Measurements from ENCODE around the gene SLC35G6.
"Not testable (repeated sequence)": the region's sequence is repeated elsewhere in the genome, so short reads cannot be mapped to it uniquely, and the experiment has no call there.

Gene SLC35G6

DNA sequence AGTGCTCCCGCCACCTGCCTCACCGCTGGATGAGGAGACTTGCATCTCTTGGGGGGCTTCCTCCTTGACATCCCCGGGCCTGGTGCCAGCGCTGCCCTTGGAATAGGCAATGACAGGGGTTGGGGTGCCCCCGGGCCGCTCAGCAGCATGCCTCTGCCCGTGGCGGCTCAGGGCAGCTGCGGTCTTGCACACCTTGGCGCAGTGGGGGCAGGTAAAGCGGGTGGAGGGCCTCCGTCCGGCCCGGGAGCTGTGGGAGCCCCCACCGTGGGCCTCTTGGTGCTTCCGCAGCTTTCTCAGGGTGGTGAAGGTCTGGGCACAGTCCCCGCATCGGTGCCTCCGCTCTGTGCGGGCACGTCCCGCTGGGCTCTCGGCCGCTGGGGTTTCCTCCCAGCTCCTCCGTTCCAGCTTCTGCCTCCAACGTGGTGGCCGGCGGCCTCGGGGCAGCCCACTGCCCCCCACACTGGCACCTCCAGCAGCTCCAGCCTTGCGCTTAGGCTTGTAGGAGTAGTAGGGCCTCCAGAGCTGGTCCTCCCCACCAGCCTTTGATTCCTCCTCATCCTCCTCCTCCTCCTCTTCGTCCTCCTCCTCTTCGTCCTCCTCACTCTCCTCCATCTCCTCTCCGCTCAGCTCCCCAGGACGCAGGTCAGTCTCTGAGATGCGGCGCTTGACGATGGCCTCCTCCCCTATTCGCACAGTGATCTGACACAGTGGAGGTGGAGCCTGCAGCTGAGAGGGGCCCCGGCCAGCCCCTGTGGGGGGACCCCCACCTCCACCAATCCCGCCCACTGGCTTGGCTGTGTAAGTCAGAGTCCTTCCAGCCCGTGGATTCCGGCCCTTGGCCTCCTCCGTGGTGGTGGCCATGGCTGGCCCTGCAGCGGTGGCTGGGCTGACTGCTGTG lies 18.5 kb upstream of the SLC35G6 start:
- no peak overlapping the region for H3K4me3 ChIP-seq (ENCODE audit: low read length)
- H3K4me1 ChIP-seq (ENCODE audit: insufficient read depth, low read length), result peaks cover 7% of the 10 kb centered on the region
- no peaks in the 10 kb centered on the region for H3K9me3 ChIP-seq (ENCODE audit: insufficient read depth, low read depth, low read length)
- H3K36me3 ChIP-seq (ENCODE audit: insufficient read depth, low read length), result peaks cover 15% of the 10 kb centered on the region
- H3K27me3 ChIP-seq (ENCODE audit: insufficient read depth, low read length), result no peaks in the 10 kb centered on the region
- H3K27ac ChIP-seq (ENCODE audit: low read depth, low read length), result no peak overlapping the region
- WGBS, result 95% methylated on average over 44 of the region's 44 CpGs
- H3K9ac ChIP-seq (ENCODE audit: low read depth, low read length), result no peak overlapping the region; the same call in 1 of the 2 replicates

DNA sequence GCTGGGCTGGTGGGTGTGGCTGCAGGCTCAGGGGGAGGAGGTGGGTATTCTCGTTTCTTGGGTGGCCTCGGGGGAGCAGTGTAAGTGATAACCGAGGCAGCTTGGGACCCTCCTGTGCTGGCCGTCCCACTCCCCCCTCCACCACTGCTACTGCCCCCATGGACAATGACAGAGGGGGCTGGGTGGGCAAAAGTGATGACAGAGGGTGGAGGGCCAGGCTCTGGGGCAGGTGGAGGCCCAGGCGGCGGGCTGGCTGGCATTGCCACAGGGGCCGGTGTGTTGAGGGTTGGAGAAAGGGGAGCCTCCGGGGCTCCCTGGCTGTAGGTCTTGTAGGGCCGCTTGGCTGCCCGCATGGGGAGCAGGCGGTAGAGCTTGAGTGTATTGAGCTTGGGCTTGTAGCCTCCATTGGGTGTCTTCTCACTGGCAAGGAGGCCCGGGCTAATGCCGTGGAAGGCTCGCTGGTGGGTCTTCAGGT lies 17.8 kb upstream of the SLC35G6 start:
- Histone ChIP-seq H3K4me3 (ENCODE audit: low read length) (no peak overlapping the region), H3K27ac (ENCODE audit: low read depth, low read length) (no peak overlapping the region), H3K36me3 (ENCODE audit: insufficient read depth, low read length) (peaks cover 15% of the 10 kb centered on the region), H3K27me3 (ENCODE audit: insufficient read depth, low read length) (no peaks in the 10 kb centered on the region), H3K9me3 (ENCODE audit: insufficient read depth, low read depth, low read length) (no peaks in the 10 kb centered on the region), H3K9ac (ENCODE audit: low read depth, low read length) (no peak overlapping the region), H3K4me1 (ENCODE audit: insufficient read depth, low read length) (peaks cover 7% of the 10 kb centered on the region)
- WGBS, result 91% methylated on average over 11 of the region's 14 CpGs

DNA sequence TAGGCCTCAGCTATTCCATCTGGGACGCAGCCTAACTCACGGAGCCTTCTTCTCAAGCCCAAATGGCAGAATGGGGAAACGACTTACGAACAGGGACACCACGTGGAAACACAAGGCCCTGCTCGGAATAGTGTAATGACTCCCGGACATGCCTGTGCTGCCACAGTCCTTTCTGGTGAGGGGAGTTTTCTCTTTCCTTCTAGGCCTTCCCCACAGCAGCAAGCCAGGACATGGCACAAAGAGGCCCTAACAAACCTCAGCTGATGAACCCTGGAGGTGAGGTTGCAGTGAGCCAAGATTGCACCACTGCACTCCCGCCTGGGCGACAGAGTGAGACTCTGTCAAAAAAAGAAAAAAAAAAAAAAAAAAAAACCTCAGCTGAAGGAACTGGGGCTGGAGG lies 17.2 kb upstream of the SLC35G6 start:
- H3K4me1 ChIP-seq (ENCODE audit: insufficient read depth, low read length), result peaks cover 7% of the 10 kb centered on the region
- H3K9ac ChIP-seq (ENCODE audit: low read depth, low read length), result no peak overlapping the region
- no peaks in the 10 kb centered on the region for H3K9me3 ChIP-seq (ENCODE audit: insufficient read depth, low read depth, low read length)
- no peak overlapping the region for H3K4me3 ChIP-seq (ENCODE audit: low read length)
- 93% methylated on average over 9 of the region's 9 CpGs for WGBS
- H3K27me3 ChIP-seq (ENCODE audit: insufficient read depth, low read length), result no peaks in the 10 kb centered on the region
- H3K36me3 ChIP-seq (ENCODE audit: insufficient read depth, low read length), result peaks cover 17% of the 10 kb centered on the region
- H3K27ac ChIP-seq (ENCODE audit: low read depth, low read length), result no peak overlapping the region

DNA sequence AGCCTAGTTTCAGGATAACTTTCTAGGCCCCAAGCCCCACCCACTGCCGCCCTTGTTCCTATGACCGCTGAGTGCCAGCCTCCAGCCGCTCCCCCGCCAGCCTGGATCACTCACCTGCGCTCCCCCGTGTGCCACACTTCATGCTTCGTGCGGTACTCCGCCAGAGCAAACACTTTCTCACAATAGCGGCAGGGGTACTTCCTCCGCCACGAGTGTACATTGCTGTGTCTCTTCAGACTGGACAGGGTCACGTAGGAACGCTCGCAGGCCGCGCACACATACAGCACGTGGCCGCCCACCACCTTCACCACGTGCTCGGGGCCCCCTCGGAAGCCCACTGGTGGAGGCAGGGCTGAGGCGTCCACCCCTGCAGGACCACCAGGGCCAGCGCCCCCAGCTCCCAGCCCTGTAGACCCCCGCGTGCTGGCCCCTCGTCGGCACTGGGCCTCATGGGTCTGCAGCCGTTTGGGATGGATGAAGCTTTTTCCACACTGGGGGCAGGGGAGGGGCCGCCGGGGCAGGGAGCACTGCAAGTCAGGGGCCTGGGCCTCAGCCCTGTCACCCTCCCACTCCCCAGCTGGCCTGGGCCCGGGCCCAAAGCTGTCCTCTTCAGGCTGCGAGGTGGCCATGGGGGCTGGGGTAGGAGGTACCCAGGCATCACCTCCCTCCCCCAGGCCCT lies 15.5 kb upstream of the SLC35G6 start:
- Histone ChIP-seq H3K36me3 (ENCODE audit: insufficient read depth, low read length) (peaks cover 17% of the 10 kb centered on the region), H3K4me1 (ENCODE audit: insufficient read depth, low read length) (peaks cover 7% of the 10 kb centered on the region), H3K27me3 (ENCODE audit: insufficient read depth, low read length) (no peaks in the 10 kb centered on the region), H3K27ac (ENCODE audit: low read depth, low read length) (no peak overlapping the region), H3K4me3 (ENCODE audit: low read length) (no peak overlapping the region), H3K9me3 (ENCODE audit: insufficient read depth, low read depth, low read length) (no peaks in the 10 kb centered on the region), H3K9ac (ENCODE audit: low read depth, low read length) (no peak overlapping the region)
- WGBS, result 94% methylated on average over 31 of the region's 33 CpGs

DNA sequence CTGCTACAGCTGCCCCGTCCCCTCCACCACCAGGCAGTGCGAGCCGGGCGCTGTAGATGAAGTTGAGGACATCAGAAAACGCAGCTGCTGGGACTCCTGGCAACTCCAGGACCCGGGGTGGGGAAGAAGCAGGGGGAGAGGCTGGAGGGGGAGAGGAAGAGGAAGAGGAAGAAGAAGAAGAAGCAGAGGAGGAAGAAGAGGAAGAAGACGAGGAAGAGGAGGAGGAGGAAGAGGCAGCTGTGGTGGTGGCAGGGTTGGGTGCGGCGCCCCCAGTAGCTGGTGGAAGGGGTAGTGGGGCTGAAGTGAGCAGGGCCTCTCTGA lies 15.0 kb upstream of the SLC35G6 start:
- 93% methylated on average over 9 of the region's 9 CpGs for WGBS
- H3K9ac ChIP-seq (ENCODE audit: low read depth, low read length), result no peak overlapping the region
- H3K27me3 ChIP-seq (ENCODE audit: insufficient read depth, low read length), result no peaks in the 10 kb centered on the region
- H3K9me3 ChIP-seq (ENCODE audit: insufficient read depth, low read depth, low read length), result no peaks in the 10 kb centered on the region
- H3K4me3 ChIP-seq (ENCODE audit: low read length), result no peak overlapping the region
- H3K36me3 ChIP-seq (ENCODE audit: insufficient read depth, low read length), result peaks cover 17% of the 10 kb centered on the region
- H3K27ac ChIP-seq (ENCODE audit: low read depth, low read length), result no peak overlapping the region
- peaks cover 4% of the 10 kb centered on the region; the same call in 1 of the 2 replicates for H3K4me1 ChIP-seq (ENCODE audit: insufficient read depth, low read length)

DNA sequence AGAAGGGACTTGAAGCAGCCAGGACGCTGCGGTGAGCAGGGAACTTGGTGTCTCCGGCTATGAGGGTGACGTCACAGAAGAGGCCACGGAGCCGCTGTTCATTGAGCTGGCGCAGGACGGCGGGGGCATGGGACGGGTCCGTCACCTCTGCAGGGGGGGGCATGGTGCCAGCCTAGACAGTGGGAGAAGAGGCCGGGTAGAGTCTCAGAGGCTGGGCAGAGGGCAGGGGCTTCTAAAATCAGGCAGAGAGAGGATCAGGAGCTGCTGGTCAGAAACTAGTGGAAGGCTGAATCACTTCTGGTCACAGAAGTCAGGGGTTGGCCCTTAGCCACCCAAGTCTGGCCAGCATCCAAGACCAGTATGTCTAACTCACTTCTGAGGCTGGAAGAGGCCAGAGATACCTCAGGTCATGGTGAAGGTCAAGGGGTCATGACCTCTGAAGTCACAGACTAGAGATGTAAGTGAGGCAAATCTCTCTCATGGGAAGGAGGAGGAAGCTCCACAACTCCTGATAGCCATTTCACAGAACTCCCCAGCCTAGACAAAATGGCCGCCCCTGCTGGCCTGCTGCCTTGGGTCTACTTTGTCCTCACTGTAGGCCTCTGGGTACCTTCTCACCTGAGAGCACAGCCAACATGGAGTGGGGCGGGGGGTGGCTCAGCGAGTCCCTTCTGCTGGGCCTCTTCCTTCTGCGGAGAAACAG lies 14.5 kb upstream of the SLC35G6 start:
- 91% methylated on average over 16 of the region's 16 CpGs for WGBS
- no peak overlapping the region for H3K27ac ChIP-seq (ENCODE audit: low read depth, low read length)
- H3K9ac ChIP-seq (ENCODE audit: low read depth, low read length), result no peak overlapping the region
- no peaks in the 10 kb centered on the region for H3K4me1 ChIP-seq (ENCODE audit: insufficient read depth, low read length)
- H3K27me3 ChIP-seq (ENCODE audit: insufficient read depth, low read length), result no peaks in the 10 kb centered on the region
- no peak overlapping the region for H3K4me3 ChIP-seq (ENCODE audit: low read length)
- peaks cover 17% of the 10 kb centered on the region for H3K36me3 ChIP-seq (ENCODE audit: insufficient read depth, low read length)
- no peaks in the 10 kb centered on the region for H3K9me3 ChIP-seq (ENCODE audit: insufficient read depth, low read depth, low read length)

DNA sequence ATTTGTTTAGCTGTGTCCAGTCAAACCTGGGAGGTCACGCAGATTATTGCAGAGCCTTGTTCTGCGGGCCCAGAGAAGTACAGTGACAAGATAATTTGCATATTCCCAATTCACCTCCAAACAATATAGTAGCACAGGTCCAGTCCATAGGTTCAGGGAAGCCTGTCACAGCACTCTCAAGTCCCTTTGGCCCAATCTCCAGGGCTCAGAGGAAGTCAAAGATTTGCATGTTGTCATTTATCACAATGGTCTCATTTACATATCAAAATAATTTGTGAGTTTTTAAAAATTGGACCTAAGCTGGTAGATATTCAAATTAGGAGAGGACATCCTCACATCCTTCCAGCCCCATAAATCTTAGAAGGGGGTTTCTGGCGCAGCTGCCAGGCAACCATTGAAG lies 13.7 kb upstream of the SLC35G6 start:
- WGBS, result 97% methylated on average over 3 of the region's 3 CpGs
- Histone ChIP-seq H3K9ac (ENCODE audit: low read depth, low read length) (no peak overlapping the region), H3K36me3 (ENCODE audit: insufficient read depth, low read length) (peaks cover 17% of the 10 kb centered on the region), H3K4me3 (ENCODE audit: low read length) (no peak overlapping the region), H3K27me3 (ENCODE audit: insufficient read depth, low read length) (no peaks in the 10 kb centered on the region), H3K27ac (ENCODE audit: low read depth, low read length) (no peak overlapping the region), H3K9me3 (ENCODE audit: insufficient read depth, low read depth, low read length) (no peaks in the 10 kb centered on the region), H3K4me1 (ENCODE audit: insufficient read depth, low read length) (no peaks in the 10 kb centered on the region)

DNA sequence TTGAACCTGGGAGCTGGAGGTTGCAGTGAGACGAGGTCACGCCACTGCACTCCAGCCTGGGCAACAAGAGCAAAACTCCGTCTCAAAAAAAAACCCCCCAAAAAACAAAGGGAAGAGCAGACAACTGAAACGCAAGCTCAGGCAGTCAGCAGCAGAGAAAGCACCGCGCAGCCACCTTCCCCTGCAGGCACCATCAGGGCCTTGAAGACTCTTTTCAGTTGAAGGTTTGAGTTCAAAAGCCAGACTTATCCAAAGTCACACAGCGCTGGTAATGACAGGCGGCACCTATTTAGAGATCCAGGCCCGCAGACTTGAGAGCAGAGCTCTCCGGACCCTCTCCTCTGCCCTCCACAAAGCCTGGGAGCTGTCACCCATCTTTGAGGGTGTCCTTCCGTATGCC lies 13.0 kb upstream of the SLC35G6 start:
- Histone ChIP-seq H3K9ac (ENCODE audit: low read depth, low read length) (no peak overlapping the region), H3K27me3 (ENCODE audit: insufficient read depth, low read length) (no peaks in the 10 kb centered on the region), H3K27ac (ENCODE audit: low read depth, low read length) (no peak overlapping the region), H3K4me3 (ENCODE audit: low read length) (no peak overlapping the region), H3K36me3 (ENCODE audit: insufficient read depth, low read length) (peaks cover 17% of the 10 kb centered on the region), H3K9me3 (ENCODE audit: insufficient read depth, low read depth, low read length) (no peaks in the 10 kb centered on the region), H3K4me1 (ENCODE audit: insufficient read depth, low read length) (no peaks in the 10 kb centered on the region)
- 97% methylated on average over 11 of the region's 11 CpGs for WGBS

DNA sequence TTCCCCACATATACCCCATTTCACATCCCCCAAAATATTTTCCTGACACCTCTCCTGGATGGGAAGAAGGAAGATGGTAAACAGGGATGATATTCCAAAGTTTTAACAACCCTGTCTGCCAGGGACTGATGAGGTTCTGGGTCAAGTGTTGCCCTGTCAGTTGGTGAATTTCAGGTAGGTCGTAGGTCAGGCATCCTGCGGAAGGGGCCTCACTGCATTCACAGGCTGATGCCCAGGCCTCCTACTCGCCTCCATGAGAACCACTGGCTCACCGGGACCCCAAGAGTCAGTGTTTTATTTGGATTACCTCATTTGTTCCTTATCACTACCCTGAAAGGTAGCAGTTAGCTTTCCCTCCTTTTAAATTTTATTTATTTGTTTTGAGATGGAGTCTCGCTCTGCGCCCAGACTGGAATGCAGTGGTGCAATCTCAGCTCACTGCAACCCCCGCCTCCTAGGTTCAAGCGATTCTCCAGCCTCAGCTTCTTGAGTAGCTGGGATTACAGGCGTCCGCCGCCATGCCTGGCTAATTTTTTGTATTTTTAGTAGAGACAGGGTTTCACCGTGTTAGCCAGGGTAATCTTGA lies 12.3 kb upstream of the SLC35G6 start:
- Histone ChIP-seq H3K4me3 (ENCODE audit: low read length) (no peak overlapping the region), H3K27me3 (ENCODE audit: insufficient read depth, low read length) (no peaks in the 10 kb centered on the region), H3K4me1 (ENCODE audit: insufficient read depth, low read length) (no peaks in the 10 kb centered on the region), H3K9me3 (ENCODE audit: insufficient read depth, low read depth, low read length) (no peaks in the 10 kb centered on the region), H3K36me3 (ENCODE audit: insufficient read depth, low read length) (peaks cover 13% of the 10 kb centered on the region), H3K27ac (ENCODE audit: low read depth, low read length) (no peak overlapping the region), H3K9ac (ENCODE audit: low read depth, low read length) (no peak overlapping the region)
- WGBS, result 90% methylated on average over 12 of the region's 12 CpGs

DNA sequence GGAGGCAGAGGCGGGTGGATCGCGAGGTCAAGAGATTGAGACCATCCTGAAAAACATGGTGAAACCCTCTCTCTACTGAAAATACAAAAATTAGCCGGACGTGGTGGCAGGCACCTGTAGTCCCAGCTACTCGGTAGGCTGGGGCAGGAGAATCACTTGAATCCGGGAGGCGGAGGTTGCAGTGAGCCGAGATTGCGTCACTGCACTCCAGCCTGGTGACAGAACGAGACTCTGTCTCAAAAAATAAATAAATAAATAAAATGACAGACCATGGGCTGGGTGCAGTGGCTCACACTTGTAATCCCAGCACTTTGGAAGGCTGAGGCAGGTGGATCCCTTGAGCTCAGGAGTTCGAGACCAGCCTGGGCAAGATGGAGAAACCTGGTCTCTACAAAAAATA lies 11.4 kb upstream of the SLC35G6 start:
- not testable (repeated sequence) for H3K9me3 ChIP-seq (ENCODE audit: insufficient read depth, low read depth, low read length); H3K4me1 ChIP-seq (ENCODE audit: insufficient read depth, low read length); H3K4me3 ChIP-seq (ENCODE audit: low read length); H3K27ac ChIP-seq (ENCODE audit: low read depth, low read length); H3K9ac ChIP-seq (ENCODE audit: low read depth, low read length); H3K27me3 ChIP-seq (ENCODE audit: insufficient read depth, low read length)
- WGBS, result 95% methylated on average over 11 of the region's 12 CpGs
- peaks cover 11% of the 10 kb centered on the region for H3K36me3 ChIP-seq (ENCODE audit: insufficient read depth, low read length)

DNA sequence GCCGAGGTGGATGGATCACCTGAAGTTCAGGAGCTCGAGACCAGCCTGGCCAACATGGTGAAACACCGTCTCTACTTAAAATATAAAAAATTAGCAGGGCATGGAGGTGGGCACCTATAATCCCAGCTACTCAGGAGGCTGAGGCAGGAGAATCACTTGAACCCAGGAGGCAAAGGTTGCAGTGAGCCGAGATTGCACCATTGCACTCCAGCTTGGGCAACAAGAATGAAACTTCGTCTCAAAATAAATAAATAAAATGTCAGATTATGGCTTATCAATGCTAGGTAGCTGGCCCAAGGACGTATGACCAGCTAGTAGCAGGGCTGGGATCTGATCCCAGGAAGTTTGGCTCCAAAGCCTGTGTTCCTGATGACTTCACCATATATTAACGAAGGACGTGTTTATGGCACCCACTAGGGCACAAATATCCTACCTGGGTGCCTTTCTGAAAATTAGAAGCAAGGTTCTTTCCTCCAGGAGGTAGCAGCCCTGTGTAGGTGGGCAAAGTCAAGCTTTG lies 10.7 kb upstream of the SLC35G6 start:
- not testable (repeated sequence) for H3K27ac ChIP-seq (ENCODE audit: low read depth, low read length)
- WGBS, result 96% methylated on average over 8 of the region's 8 CpGs

More for the DNA sequence above, 10.7 kb upstream of the SLC35G6 start:
- H3K4me3 ChIP-seq (ENCODE audit: low read length); H3K27me3 ChIP-seq (ENCODE audit: insufficient read depth, low read length); H3K4me1 ChIP-seq (ENCODE audit: insufficient read depth, low read length); H3K9ac ChIP-seq (ENCODE audit: low read depth, low read length); H3K9me3 ChIP-seq (ENCODE audit: insufficient read depth, low read depth, low read length): not testable (repeated sequence)
- peaks cover 11% of the 10 kb centered on the region for H3K36me3 ChIP-seq (ENCODE audit: insufficient read depth, low read length)

Measured in HUES64 (cell line).